GM12873 (cell line): ENCODE results near the gene ARID1B.
A peak's percentile ranks its signal among the peaks of the same experiment; 100 is the strongest.

Experiments used
- CTCF ChIP-seq: IDR thresholded peaks from 2 replicates; pipeline ENCODE4 v1.5.1; 2012; ENCODE audit warnings: low read depth, mild to moderate bottlenecking, moderate library complexity, low read length, control low read depth; ENCODE audit not compliant: insufficient read depth; ENCODE audit errors: missing control alignments

The ARID1B gene

GRCh38 chr6:157017022-157017421, 239.8 kb downstream of the ARID1B start:
- no peak for TF ChIP-seq CTCF

- no peak for TF ChIP-seq CTCF
Measured at GRCh38 chr6:157017861-157018260, 240.7 kb downstream of the ARID1B start.

- no peak for TF ChIP-seq CTCF
Measured at GRCh38 chr6:157019115-157019641, 242.0 kb downstream of the ARID1B start.

GRCh38 chr6:157019733-157020132, 242.6 kb downstream of the ARID1B start:
- no peak for TF ChIP-seq CTCF

GRCh38 chr6:157020398-157020797, 243.2 kb downstream of the ARID1B start:
- TF ChIP-seq CTCF, result no peak

- no peak for TF ChIP-seq CTCF
Measured at GRCh38 chr6:157020881-157021343, 243.7 kb downstream of the ARID1B start.

GRCh38 chr6:157021344-157021992, 244.3 kb downstream of the ARID1B start:
- peak; percentile 16 for TF ChIP-seq CTCF
